Liver (tissue), 3 donors: ENCODE measurements around the gene STAT3.
A peak's percentile ranks its signal among the peaks of the same experiment; 100 is the strongest.

Source experiments
- CTCF ChIP-seq: fragments of 150-350 bp; IDR thresholded peaks from 2 replicates; pipeline ENCODE4 v1.5.1; 2017; ENCODE audit warnings: improper control_type of control experiment, low read depth, low read length; ENCODE audit not compliant: missing input control
- FOXA1 ChIP-seq: IDR thresholded peaks from 2 replicates; pipeline ENCODE4 v1.6.1; 2016; ENCODE audit warnings: antibody characterized with exemption
- GABPA ChIP-seq, 2 donors: IDR thresholded peaks in 1 of 2; conservative IDR thresholded peaks in 1 of 2; 2 replicates each; pipeline ENCODE4 v1.6.1; 2016; ENCODE audit warnings: antibody characterized with exemption in 2 of 2, mild to moderate bottlenecking in 1 of 2, moderate library complexity in 1 of 2
- JUND ChIP-seq, 2 donors: IDR thresholded peaks; 2 replicates each; pipeline ENCODE4 v1.6.1; 2016; ENCODE audit warnings: antibody characterized with exemption in 2 of 2
- RAD21 ChIP-seq, 2 donors: IDR thresholded peaks; 2 replicates each; pipeline ENCODE4 v1.6.1; 2016; ENCODE audit warnings: antibody characterized with exemption in 2 of 2, mild to moderate bottlenecking in 2 of 2
- REST ChIP-seq: IDR thresholded peaks from 2 replicates; pipeline ENCODE4 v1.6.1; 2016; ENCODE audit warnings: antibody characterized with exemption, mild to moderate bottlenecking
- RXRA ChIP-seq, 2 donors: IDR thresholded peaks; 2 replicates each; pipeline ENCODE4 v1.6.1; 2017 to 2018; ENCODE audit warnings: antibody characterized with exemption in 2 of 2, mild to moderate bottlenecking in 1 of 2
- SP1 ChIP-seq: IDR thresholded peaks from 2 replicates; pipeline ENCODE4 v1.6.1; 2018; ENCODE audit warnings: antibody characterized with exemption, mild to moderate bottlenecking
- TAF1 ChIP-seq: conservative IDR thresholded peaks from 2 replicates; pipeline ENCODE4 v1.6.1; 2016; ENCODE audit warnings: antibody characterized with exemption, mild to moderate bottlenecking
- YY1 ChIP-seq: IDR thresholded peaks from 2 replicates; pipeline ENCODE4 v1.6.1; 2016; ENCODE audit warnings: antibody characterized with exemption, mild to moderate bottlenecking
- donor health status: healthy.
- donor health status: healthy.

- TF ChIP-seq CTCF (no peak), RXRA (IDR thresholded peaks at IDR 0.05) (no peak), YY1 (no peak), TAF1 (no peak), RAD21 (IDR thresholded peaks at IDR 0.05) (no peak), SP1 (no peak), GABPA (IDR thresholded peaks at IDR 0.05 in 1 of 2, conservative IDR thresholded peaks at IDR 0.05 in 1 of 2) (no peak), REST (no peak), JUND (IDR thresholded peaks at IDR 0.05) (peak in 1 of 2 donors; percentile 9), FOXA1 (no peak)
Observed at GRCh38 chr17:42273474-42274252, 114.6 kb downstream of the STAT3 start.
